Stimulated activated CD4-positive, alpha-beta T cell treated with anti-CD3 and anti-CD28 coated beads, TNF-alpha, amount 100 ng/mL, for 48 hours (primary cell): Measurements from ENCODE around the gene SFT2D1.

Source experiments
- DNase-seq, 3 donors: peaks; one replicate each; pipeline ENCODE4 v3.0.0-alpha.2; 2020; ENCODE audit warnings: low read depth in 3 of 3

Gene SFT2D1

DNA sequence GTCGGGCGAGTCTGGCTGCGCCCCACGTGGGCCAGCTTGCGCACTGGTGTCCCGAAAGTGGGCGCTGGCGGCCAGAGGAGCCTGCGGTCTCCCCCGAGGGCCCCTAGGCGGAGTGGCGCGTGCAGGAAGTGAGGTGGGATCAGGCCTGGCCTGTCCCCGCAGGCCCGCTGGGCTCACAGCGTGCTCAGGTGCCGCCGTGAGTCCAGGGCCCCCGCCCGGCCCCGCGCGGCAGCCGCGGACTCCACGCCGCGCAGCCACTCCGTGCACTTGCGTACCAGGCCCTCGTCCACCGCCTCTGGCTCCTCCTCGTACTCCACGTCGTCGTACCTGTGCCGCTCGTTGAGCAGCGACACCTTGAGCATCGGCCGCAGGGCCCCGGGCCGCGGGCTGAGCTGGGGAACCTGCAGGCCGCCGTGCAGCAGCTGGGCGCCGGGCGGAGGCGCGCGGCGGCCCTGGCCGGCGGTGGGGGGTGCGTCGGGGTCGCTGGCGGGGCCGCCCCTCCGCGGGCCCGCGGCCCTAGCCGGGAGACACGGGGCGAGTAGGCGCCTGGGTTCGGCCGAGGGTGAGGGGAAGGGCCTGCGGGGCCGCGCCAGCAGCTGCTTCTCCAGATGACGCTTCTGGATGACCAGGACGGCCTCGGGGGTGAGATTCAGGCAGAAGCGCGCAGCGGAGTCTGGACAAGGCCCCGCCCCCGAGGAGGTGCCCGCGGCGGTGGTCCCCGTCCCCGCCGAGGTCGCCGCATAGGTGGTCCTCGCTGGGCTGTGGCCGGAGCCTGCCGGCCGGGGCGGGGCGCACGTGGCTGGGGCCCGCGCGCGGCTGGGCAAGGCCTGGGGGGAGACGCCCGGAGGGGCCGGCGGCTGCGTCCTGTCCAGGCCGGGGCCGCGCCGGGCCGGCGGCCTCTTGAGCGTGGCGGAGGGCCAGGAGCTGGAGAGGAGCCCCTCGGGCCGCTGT, 35.0 kb downstream of the SFT2D1 start:
- peak in 1 of 3 donors; percentile 20 for DNase-seq

GRCh38 chr6:166306378-166307081, 35.8 kb downstream of the SFT2D1 start:
- DNase-seq = no peak

- no peak for DNase-seq
Observed at GRCh38 chr6:166305562-166306117, 36.7 kb downstream of the SFT2D1 start.

DNA sequence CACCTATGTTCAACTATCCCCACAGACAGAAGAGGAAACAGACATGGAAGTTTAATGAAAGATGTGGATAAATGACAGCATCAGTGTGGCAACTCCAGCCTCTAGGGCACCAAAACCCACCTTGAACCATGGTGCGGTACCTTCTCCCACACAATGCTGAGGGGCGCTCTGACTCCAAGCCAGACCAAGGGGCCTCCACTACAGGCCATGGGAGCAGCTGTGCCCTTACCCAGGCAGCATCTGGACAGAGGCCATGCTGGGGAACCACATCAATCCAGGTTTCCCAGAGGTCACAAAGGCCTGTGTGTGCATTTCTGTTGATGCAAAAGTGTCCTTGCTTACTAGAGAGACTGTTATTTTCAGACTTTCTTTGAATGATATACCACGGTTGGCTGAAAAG, 38.2 kb downstream of the SFT2D1 start:
- no peak for DNase-seq

DNA sequence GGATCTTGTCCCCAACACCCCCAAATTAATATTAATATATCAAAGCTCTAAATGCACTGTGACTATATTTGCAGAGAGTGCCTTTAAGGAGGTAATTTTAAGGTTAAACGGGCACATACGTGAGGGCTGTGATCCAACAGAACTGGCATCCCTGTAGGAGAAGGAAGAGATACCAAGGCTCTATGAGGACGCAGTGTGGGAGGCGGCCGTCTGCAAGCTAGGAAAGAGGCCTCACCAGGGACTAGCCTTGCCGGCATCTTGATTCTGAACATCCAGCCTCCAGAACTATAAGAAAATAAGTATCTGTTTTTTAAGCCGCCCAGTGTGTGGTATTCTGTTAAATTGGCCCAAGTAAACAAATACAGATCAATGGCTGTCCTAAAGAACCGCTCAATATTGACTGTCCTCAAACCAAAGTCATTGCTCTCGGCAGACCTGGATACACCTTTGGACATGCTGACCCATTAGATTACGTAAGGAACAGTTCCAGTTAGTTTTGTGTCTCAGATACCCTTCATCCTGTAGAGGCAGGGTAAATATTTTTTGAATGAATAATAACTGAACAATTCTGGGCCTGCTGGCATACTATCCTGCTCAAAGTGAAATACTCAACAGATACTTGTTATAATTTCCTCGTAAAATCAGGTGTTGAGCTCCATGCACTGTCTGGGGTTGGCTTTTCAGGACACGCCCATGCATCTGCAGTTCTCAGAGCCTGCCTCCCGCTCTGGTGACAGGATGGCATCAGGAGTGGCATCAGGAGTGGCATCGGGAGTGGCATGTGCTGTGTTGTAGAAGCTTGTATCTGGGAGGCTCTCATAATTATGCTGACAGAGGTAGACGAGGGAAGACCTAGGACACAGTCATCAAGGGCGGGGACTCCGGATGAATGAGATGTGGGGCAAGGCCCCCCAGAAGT, 40.5 kb downstream of the SFT2D1 start:
- DNase-seq = no peak

DNA sequence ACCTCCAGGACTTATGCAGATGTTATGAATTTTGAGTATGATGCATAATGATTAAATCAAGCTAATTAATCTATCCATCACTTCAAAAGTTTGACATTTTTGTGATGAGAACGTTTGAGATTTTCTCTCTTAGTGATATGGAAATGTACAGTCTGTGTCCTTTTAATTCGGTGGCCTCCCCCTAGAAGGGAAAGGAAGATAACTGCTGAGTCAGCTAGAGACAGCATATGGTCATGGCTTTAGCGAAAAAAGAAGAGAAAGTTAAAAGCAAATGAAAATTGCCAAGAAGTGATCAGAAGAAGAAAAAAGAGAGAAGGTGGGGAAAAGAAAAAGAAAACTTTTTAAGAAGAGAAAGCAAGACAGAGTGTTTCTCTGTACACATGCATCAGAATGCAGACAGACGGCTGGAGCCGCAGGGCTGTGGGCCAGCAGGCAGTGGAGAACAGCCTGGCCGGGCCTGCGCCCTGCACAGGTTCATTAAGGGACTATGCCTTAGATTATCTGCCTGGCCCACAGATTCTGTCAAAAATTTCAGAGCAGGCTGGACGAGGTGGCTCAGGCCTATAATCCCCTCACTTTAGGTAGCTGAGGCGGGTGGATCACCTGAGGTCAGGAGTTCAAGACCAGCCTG, 41.9 kb downstream of the SFT2D1 start:
- no peak for DNase-seq

DNA sequence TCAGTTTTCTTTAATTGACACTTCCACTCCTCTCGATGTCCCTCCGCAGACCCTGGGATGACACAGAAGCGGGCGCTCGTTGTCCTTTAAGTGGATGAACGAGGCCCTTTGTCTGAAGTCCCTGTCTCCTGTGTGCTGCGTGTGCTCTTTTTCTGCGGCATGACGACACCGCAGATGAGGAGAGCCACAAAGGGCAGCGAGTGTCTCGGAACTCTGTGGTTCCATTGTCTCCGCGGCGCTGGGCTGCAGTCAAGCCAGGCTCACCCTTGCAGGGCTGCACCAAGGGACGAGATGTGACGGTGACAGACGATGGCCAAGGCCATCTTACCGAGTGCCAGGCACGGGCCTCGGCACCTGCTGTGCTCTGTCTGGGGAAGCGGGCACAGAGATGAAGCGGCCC, 44.7 kb downstream of the SFT2D1 start:
- no peak for DNase-seq

DNA sequence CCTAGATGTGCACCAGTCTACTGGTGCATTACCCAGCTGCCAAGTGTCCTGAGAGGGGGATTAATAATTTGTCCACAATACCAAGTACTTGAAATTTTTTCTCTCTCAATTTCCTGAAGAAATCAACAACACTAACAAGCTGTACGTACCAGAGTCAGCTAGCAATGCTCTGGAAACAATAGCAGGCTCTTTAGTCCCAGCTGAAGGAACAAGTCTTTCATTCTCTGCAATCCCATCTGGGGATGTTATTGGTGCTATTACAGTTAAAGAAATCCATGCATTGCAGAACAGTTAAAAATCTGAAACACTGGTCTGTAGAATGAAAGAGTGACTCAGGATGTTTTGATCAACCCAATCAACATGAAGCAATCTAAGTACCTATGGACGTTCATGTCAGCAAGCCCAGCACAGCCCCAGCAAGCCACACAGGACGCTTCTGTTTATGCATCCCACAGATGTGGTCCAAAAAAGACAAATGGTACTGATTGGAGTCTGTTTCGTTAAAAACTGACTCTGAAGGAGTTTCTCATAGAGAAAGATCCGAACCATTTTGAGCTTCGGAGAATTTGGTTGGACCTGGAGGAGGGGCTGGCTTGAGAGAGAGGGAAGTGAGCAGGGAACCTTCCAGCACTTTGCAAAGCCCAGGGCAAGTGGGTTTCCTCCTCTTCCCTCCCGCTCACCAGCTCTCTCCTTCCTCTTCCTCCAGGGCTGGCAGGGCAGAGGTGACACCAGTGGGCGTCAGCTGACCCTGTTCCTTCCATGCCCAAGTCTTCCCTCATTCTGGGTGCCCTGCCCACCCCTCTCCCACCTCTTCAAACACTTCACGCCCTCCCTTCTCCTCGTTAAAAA, 46.1 kb downstream of the SFT2D1 start:
- DNase-seq = no peak

DNA sequence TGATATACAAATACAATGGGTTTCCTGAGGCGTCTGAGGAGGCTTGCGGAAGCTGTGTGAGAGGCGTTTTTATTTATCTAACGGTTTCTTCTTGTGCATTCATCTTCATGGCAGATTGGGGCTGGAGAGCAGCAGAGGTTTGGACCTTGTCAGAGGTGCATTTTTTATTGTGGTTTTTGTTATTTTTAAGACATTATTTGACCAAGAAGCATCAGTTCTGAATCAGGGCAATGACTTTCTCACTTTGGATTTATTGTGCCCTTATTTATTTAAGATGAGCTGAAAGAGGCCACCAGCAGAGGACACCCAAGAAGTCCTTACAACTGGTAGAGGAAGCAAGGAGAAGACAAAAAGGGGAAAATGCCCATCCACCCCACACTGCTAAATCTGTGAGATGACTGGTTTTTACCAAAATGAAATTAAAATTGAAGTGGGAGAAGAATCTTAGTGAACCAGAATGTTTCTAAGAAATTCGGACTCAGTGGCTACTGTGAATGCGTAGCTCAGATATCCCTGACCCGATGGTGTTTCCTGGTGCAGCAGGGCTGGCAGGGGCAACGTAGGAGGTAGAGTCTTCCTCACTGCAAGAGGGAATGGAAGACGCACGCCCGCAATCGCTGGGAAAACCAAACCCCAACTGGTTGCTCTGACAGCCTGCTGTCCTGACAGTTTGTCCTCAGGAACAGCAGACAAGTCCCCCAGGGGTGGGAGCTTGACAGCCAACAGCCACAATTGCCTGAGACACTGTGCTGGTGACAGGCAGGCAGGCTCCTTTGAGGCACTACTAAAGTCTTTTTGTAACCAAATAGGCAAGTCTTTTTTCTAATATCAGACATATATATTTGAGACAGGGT, 48.4 kb downstream of the SFT2D1 start:
- DNase-seq = no peak

GRCh38 chr6:166289207-166290060, 52.9 kb downstream of the SFT2D1 start:
- DNase-seq = no peak

GRCh38 chr6:166286839-166287271, 55.5 kb downstream of the SFT2D1 start:
- no peak for DNase-seq

- DNase-seq = no peak
Observed at GRCh38 chr6:166285233-166285632, 57.1 kb downstream of the SFT2D1 start.

DNA sequence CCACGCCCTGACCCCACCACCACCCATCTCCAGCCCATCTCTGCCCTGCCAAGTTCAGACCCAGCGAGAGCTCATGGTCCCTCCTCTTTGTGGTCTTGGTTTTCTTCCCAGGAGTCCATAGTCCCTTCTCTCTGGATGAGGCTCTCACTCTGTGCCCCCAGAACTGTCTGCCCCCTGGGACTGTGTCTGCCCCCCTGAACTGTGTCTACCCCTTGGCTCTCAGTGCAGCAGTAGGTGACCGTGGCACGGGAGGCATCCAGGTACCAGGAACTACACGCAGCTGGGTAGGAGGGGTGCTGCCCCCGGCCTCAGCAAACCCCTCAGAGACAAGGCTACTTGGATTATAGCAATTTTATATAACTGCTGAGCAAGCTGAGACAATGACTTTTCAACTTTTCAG, 57.7 kb downstream of the SFT2D1 start:
- no peak for DNase-seq

DNA sequence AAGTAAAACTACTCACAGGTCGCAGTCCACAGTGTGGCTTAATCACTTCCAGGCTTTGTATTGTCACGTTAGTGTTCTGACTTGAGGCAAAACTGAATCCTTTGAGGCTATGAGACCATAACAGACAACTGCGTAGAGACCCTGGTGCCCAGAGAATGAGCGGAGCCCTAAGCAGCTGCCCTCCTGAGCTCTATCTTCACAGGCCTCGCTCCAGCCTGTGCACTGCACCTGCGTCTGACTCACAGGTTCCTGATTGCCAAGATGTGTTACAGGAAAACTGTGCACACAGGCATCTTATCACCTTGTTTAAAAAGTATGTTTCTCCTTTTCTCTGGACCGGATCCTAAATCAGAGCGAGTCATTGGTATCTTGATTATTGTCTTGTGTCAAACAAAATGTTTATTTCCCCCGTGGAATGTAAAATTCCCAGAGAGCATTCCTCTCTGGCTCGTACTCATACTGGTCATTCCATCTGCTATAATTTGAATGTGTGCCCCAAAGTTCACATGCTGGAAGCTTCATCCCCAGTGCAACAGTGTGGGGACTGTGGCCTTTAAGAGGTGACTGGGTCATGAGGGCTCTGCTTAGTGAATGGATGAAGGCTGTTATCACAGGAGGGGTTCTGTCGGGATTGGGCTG, 59.8 kb downstream of the SFT2D1 start:
- DNase-seq = no peak

DNA sequence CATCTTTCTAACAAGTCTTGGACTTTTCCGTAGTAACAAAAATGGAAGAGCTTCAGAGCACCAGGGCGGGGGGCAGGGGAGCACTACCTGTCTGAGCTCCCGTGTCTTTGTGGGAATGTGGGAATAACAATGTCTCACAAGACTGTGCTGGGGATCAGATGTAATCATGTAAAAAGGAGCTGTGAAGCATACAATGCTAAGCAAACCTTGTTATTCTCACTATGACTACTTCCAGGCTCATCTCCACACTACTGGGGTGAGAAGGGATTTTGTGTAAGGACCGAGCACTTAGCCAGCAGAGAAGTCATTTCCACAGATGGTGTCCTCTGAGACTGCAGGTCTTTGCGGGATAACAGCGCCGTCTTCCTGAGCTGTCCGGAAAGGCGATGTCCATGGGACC, 61.2 kb downstream of the SFT2D1 start:
- DNase-seq = no peak

- no peak for DNase-seq
Observed at GRCh38 chr6:166279393-166279679, 63.0 kb downstream of the SFT2D1 start.

- DNase-seq = no peak
Observed at GRCh38 chr6:166278579-166279392, 63.6 kb downstream of the SFT2D1 start.
